ENCODE measurements around the gene SEC14L6.
"Not testable (repeated sequence)": the region's sequence is repeated elsewhere in the genome, so short reads cannot be mapped to it uniquely, and the experiment has no call there.

Gene SEC14L6

DNA sequence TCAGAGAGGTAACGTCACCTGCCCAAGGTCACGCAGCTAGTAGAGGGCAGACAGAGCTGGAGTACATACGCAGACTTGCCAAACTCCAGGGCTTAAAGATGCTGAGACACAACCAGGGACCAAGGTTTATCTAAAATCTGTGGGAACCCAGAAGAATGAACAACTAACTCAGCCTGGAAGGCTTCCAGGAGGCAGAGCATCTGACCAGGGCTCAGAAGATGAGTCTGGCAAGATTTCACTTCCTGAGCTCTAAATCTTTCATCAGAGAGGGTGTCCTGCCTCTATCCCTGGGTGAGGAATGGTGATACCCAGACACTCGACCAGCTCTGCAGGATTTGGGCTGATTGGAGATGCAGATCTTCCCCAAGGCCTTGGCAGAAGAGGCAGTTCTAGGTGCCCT is 18.8 kb upstream of the SEC14L6 start:
- no peak for DNase-seq

- no peak for DNase-seq
Measured at GRCh38 chr22:30564761-30565119, 18.2 kb upstream of the SEC14L6 start.

DNA sequence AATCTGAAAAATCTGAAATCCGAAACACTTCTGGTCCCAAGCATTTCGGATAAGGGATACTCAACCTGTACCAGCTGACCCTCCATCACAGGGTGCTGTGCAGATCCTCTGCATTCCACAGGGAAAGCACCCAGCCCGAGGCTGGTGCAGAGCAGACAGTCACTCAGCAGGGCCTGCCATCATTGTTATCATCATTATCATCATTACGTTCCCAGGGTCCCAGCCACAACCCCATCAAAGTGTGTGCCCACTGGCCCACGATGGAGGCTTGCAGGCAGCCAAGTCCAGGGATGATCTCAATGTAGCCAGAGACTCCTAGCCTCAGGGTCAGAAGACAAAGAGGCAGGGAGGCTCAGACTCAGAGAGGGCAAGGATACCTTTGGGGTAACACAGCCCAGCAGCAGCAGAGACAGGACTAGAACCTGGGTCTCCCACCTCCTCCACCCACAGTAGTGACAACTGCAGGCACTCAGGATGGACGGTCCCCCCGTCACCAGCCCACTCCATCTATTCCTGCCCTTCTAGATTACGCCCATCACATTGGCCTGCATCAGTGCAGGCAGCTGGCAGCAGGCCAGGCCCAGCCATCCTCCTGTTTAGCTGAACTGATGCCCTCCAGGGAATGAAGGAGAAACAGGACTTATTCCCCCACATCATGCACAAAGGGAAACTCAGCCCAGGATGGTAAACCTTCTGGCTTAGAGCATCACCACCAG is 17.7 kb upstream of the SEC14L6 start:
- DNase-seq: no peak

- no peak for DNase-seq
Measured at GRCh38 chr22:30562366-30562765, 15.8 kb upstream of the SEC14L6 start.

GRCh38 chr22:30561402-30562189 is 15.1 kb upstream of the SEC14L6 start:
- no peak for DNase-seq

GRCh38 chr22:30560643-30561202 is 14.2 kb upstream of the SEC14L6 start:
- not testable (repeated sequence) for DNase-seq

GRCh38 chr22:30559889-30560288 is 13.3 kb upstream of the SEC14L6 start:
- DNase-seq: no peak

- no peak for DNase-seq
Measured at GRCh38 chr22:30557243-30557642, 10.7 kb upstream of the SEC14L6 start.

DNA sequence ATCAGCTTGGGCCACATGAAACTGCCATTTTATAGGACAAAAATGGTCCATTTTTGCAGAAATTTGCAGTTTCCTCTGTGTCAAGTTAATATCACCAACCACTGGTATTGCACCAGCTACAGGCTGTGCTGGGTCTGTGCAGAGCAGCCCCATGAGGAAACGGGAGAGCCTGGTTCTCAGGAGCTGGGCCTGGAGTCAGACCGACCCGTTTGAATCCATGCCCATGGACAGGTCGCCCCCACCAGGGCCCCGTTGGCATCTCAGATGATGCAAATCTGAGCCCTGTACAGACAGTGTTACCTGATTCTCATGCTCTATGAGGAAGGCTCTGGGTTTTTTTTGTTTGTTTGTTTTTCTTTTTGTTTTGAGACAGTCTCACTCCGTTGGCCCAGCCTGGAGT is 9.8 kb upstream of the SEC14L6 start:
- DNase-seq: no peak

DNA sequence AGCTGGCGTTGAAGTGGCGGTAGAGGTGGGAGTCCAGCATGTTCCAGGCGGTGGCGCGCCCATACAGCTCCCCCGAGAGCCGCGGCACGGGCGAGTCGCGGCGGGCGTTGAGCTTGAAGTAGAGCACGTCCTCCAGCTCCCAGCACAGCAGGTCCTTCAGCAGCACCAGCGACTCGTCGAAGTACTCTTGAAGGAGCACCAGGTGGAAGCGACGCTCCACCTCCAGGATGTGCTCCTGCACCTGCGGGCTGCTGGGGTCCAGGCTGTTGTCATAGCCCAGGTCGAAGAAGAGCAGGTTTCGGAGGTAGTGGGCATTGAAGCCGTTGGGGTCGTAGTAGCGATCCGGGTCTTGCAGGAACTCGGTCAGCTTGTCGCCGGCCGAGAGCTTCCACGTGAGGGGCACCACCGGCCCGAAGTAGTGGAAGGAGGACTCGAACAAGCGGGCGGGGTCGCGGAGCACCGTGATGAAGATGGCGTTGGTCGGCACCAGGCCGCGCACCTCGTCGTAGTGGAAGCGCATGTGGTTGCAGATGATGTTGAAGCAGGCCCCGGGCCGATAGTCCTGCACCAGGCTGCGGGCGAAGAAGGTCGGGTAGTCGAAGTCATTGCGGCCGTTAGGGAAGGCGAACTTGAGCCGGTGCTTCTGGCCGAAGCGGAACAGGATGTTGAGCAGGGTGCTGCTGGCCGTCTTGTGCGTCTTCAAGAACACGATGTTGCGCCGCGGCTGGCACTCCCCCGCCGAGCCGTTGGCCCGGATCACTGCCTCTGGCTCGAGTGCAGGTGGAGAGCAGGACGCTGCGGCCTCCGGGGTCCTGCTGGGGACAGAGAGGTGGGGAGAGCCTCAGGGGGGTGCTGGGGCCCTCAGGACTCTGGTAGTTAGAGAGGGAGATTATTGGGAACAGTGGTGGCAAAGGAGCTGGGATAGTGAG is 9.0 kb upstream of the SEC14L6 start:
- no peak for DNase-seq

- no peak for DNase-seq
Measured at GRCh38 chr22:30553971-30554370, 7.4 kb upstream of the SEC14L6 start.

DNA sequence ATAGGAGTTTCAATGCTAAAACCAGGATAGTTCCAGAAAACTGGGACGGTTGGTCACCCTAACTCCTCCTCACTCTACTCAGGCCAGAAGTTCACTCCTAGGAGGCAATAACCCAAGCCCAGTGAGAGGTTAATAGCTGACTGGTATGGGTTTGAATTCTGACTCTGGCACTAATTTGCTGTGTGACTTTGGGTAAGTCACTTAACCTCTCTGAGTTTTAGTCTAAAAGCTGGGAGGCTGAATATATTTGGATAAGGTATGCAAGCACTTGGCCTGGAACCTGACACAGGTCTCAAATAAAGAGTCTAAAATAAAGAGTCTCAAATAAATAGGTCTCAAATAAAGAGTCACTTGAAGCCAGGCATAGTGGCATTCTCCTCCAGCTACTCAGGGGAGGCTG is 6.2 kb upstream of the SEC14L6 start:
- no peak for DNase-seq

DNA sequence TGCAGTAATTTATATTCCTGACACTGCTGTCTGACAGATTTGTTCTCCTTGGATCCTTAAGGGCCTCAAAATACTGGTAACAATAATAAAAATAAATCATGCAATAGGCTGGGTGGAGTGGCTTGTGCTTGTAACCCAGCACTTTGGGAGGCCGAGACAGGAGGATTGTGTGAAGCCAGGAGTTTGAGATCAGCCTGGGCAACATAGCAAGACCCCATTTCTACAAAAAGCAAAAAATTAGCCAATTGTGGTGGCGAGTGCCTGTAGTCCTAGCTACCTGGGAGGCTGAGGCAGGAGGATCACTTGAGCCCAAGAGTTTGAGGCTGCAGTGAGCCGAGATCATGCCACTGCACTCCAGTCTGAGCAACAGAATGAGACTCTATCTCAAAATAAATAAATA is 5.3 kb upstream of the SEC14L6 start:
- DNase-seq: not testable (repeated sequence)

GRCh38 chr22:30547188-30547587 is 647 bp upstream of the SEC14L6 start:
- DNase-seq: no peak

GRCh38 chr22:30542811-30543188 is 3.7 kb downstream of the SEC14L6 start:
- DNase-seq: no peak

DNA sequence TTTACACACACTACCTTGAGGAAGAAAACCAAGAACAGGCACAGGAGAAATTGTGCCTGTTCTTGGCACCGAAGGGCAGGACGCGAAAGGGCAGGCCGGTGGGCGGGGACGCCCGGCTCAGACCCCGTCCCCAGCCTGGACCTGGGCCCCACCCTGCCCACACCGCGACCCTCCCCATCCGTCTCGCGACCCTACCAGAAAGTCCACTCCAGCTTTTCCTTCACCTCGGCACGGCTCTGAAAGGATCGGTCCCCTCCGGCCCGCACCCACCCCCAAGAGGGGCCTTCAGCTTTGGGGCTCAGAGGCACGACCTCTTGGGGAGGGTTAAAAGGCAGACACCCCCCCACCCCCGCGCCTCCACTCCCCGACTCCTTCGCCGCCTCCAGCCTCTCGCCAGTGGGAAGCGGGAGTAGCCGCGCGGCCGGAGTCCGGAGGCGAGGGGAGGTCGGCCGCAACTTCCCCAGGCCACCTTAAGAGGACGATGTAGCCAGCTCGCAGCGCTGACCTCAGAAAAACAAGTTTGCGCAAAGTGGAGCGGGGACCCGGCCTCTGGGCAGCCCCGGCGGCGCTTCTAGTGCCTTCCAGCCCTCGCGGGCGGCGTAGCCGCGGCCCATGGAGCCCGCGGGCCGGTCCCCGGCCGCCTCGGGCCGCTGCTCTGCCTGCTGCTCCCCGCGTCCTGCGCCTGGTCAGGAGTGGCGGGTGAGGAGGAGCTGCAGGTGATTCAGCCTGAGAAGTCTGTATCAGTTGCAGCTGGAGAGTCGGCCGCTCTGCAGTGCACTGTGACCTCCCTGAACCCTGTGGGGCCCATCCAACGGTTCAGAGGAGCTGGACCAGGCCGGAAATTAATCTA is 4.4 kb downstream of the SEC14L6 start:
- DNase-seq: no peak

DNA sequence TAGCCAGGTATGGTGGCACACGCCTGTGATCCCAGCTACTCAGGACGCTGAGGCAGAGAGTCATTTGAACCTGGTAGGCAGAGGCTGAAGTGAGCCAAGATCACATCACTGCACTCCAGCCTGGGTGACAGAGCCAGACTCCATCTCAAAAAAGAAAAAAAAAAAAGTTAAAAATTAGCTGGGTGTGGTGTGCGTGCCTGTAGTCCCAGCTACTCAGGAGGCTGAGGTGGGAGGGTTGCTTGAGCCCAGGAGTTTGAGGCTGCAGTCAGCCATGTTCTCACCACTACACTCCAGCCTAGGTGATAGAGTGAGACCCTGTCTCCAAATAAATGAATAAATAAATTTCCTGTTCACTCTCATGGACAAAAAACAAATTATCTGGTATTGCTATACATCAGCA is 5.0 kb downstream of the SEC14L6 start:
- DNase-seq: not testable (repeated sequence)

GRCh38 chr22:30539368-30539767 is 7.2 kb downstream of the SEC14L6 start:
- DNase-seq: no peak

- DNase-seq: no peak
Measured at GRCh38 chr22:30538280-30538679, 8.3 kb downstream of the SEC14L6 start.

DNA sequence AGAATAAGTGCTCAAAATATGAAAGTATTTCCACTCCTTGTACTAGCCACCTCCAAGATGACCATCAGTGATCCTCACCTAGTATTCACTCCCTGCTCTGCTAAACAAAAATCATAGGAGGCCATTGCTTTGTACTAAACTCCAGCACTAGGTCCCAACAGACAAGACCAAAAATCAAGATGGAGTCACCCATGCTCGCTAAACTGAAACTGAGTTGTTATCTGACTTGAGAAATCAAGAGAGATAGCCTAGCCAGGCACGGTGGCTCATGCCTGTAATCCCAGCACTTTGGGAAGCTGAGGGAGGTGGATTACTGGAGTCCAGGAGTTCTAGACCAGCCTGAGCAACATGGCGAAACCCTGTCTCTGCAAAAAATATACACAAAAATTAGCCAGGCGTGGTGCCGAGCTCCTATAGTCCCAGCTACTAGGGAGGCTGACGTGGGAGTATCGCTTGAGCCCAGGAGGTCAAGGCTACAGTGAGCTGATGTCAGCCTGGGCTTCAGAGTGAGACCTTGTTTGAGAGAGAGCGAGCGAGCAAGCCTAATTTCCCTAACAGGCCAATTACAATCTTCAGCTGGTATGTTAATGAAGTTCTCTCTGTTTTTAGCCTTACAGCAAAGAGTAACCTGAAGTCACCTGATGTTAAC is 9.3 kb downstream of the SEC14L6 start:
- no peak for DNase-seq

- no peak for DNase-seq
Measured at GRCh38 chr22:30535182-30535581, 11.4 kb downstream of the SEC14L6 start.
